ENCODE measurements around the gene SS18L1.

DNA sequence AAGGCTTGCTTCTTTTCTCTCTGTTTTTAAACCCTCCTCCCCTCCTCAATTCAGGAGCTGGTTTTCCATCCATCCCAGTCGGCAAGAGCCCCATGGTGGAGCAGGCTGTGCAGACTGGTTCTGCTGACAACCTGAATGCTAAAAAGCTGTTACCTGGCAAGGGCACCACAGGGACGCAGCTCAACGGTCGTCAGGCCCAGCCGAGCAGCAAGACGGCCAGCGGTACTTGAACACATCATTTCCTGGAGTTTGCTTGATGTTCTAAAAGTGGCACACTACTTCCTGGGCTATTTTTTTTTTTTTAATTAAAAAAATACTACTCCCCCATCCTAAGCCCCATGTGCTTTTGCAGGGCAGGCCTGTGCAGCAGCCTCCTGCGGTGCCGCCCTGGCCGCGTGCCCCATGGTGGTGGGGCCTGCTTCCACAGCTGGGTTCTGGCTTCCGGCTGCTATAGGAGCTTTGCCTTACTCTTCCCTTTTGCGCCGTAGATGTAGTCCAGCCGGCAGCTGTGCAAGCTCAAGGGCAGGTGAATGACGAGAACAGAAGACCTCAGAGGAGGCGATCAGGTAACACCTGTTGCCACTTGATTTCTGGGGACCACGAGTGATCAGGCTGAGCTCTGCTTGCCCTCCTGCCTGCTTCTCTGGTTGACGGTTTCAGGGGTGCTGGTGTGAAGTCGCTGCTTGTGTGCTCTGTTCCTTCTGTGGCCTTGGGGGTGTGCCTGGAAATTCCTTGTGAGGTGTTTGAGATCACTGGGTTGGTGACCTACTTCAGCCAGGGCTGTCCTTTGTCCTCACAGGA is 13.6 kb upstream of the SS18L1 start:
- TF ChIP-seq, protein P1, sequence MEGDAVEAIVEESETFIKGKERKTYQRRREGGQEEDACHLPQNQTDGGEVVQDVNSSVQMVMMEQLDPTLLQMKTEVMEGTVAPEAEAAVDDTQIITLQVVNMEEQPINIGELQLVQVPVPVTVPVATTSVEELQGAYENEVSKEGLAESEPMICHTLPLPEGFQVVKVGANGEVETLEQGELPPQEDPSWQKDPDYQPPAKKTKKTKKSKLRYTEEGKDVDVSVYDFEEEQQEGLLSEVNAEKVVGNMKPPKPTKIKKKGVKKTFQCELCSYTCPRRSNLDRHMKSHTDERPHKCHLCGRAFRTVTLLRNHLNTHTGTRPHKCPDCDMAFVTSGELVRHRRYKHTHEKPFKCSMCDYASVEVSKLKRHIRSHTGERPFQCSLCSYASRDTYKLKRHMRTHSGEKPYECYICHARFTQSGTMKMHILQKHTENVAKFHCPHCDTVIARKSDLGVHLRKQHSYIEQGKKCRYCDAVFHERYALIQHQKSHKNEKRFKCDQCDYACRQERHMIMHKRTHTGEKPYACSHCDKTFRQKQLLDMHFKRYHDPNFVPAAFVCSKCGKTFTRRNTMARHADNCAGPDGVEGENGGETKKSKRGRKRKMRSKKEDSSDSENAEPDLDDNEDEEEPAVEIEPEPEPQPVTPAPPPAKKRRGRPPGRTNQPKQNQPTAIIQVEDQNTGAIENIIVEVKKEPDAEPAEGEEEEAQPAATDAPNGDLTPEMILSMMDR (IDR thresholded peaks at IDR 0.05) = no peak
- TF ChIP-seq POLR2A (IDR thresholded peaks at IDR 0.05) (no peak), EP300 (IDR thresholded peaks at IDR 0.05) (no peak)

Data from upper lobe of left lung (tissue), 4 donors.